Amniotic epithelial cell (primary cell): ENCODE results near the gene PDCD1.

Source experiments
- DNase-seq: peaks from one replicate; pipeline ENCODE4 v3.0.0-alpha.2; 2010; ENCODE audit warnings: low read depth

Gene PDCD1

GRCh38 chr2:241895712-241896641 is 37.3 kb upstream of the PDCD1 start:
- peak; percentile 72 for DNase-seq

DNA sequence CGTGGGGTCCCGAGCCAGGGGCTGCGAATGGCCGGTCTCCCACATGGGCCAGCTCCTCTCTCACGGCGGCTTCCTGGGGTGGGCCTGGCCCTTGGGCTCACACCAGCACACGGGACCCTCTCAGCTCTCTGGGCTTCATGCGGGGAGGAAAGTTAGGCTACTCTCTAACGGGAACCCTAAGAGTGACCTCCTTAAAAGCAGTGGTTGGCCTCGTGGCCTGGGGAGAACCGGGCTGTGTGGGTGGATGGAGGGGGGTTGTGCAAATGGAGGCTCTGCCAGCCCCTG is 36.7 kb upstream of the PDCD1 start:
- DNase-seq, result no peak

- DNase-seq, result no peak
Observed at GRCh38 chr2:241894681-241895426, 36.2 kb upstream of the PDCD1 start.

- no peak for DNase-seq
Observed at GRCh38 chr2:241894056-241894641, 35.5 kb upstream of the PDCD1 start.

GRCh38 chr2:241893265-241893664 is 34.6 kb upstream of the PDCD1 start:
- DNase-seq, result no peak

GRCh38 chr2:241892299-241893137 is 33.8 kb upstream of the PDCD1 start:
- peak; percentile 94 for DNase-seq

DNA sequence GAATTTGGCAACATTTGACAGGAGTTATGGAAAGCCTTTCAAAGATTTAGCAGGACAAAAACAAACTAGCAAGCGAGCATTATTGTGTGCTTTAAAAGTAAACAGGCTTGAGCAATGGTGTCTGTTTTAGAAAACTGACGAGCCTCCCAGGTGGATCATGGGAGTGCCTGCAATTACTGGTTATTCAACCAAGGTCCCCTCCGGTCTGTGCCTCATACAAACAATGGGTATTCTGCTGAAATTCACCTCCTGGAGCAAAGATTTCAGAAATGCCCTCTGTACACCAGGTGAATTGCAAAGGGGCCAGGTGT is 33.2 kb upstream of the PDCD1 start:
- DNase-seq, result no peak

GRCh38 chr2:241891315-241891987 is 32.8 kb upstream of the PDCD1 start:
- no peak for DNase-seq

- DNase-seq, result no peak
Observed at GRCh38 chr2:241890524-241891235, 32.0 kb upstream of the PDCD1 start.

- no peak for DNase-seq
Observed at GRCh38 chr2:241888641-241889040, 29.9 kb upstream of the PDCD1 start.

- DNase-seq, result no peak
Observed at GRCh38 chr2:241887806-241888522, 29.3 kb upstream of the PDCD1 start.

DNA sequence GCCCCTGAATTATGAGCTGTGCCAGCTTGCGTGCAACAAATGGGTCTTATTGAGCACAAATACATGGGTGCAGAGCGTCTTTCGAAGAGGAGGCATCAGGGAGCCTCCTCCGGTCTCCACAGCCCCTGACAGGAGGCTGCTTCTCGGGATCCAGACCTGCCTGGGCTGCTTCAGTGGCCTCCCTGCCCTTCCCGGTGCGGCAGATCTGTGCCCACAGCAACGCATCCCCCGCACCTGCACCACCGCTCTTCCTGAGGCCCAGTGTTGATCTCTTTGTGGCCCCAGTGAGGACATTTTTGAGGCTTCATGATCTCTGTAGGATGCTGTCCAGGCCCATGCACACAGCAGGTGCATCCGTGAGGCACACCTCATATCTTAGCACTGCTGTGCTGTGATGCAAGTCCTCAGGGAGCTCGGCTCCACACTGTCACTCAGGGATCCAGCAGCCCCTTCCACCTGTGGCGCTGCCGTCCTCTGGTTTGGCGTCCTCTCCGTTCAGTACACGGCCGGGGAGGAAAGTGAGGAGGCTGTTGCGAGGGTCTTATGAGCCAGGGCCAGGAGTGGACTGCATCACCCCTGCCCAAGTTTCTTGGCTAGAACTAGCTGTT is 28.2 kb upstream of the PDCD1 start:
- no peak for DNase-seq

DNA sequence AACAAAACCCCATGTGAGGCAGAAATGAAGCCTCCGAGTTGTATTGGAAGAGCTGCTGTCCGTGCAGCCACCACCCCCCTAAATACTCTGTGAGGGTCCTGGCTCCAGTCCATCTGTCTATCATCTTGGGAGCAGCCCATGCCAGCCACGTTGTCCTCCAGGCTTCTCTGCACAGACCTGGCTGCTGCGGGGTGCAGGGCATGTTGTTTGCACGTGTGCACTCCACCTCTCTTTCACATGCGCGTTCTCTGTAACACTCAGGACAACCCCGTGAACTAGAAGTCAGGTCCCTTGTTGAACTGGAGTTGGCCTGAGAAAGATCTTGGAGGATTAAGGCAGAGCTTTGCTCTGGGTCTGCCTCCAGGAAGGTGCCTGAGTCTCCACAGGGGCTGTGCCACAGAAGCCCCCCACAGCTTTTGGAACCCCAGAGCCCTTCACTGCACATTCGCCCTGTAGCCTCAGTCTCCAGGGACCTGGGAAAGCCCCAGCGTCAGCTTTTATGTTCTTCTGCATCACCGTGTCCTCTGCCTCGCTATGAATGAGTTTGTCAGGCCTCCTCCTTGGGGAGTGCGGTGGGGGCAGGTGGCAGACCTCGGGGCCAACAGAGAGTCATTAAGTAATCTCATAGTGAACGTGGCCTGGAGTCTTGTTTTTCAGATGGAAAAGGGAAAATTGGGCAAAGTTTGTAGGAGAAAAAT is 27.4 kb upstream of the PDCD1 start:
- no peak for DNase-seq

- DNase-seq, result no peak
Observed at GRCh38 chr2:241885291-241885945, 26.7 kb upstream of the PDCD1 start.

- no peak for DNase-seq
Observed at GRCh38 chr2:241884951-241885290, 26.2 kb upstream of the PDCD1 start.

DNA sequence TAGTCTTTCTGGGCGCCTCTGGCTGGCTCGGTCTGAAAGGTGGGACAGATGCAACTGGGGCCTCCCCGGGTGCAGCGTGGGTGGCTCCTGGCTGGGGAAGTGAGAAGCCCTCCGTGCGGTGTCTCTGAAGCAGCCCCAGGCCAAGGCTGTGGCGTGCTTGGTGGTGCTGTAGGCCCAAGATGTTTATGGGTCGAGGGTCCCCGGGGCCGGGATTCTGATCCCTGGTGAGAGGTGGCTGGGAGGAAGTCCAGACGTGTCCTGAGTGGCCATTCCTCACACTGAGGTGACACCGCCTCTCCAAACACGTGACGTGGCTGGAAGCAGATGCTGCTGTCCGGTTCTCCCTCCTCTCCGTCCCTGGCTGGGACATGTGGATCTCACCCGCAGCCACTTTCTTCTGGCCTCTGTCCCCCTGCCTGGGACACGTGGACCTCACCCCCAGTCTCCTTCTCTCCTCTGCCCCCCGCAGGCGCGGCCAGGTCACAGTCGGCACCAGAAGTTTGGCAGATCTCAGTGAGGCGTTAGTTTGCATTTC is 23.5 kb upstream of the PDCD1 start:
- no peak for DNase-seq

GRCh38 chr2:241880311-241881073 is 21.8 kb upstream of the PDCD1 start:
- no peak for DNase-seq

DNA sequence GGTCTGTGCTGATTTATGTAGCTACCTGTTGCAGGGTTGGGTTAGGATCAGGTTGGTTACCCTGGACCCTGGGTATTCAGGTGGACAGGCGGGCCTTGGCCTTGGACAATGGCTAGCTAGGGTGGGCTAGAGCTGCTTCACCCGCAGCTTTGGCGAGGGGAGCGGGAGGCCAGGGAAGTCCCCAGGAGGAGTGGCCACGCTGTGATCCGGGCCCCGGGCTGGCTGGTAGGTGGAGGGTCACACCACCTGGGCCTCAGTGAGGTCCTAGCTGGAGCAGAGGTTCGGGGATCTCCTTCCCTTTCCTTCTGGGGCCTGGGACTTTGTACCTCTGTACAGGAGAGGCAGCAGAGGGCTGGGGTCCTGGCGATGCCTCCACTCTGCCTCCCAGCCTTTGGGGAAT is 20.6 kb upstream of the PDCD1 start:
- DNase-seq, result no peak
